ENCODE data around the gene FAM20C.

FAM20C gene

GRCh38 chr7:191981-192649, at the start of gene FAM20C:
Gene FAM20C (plus strand): TSS chr7:192571. CDS start chr7:193200, 629 bp downstream.
- DNase-seq (ENCODE audit: low read depth in 1 of 2, low spot score in 1 of 2), result peak in 1 of 2 donors; percentile 21

- no peak for DNase-seq (ENCODE audit: low read depth in 1 of 2, low spot score in 1 of 2)
Observed at GRCh38 chr7:143145-143751, 49.1 kb upstream of the FAM20C start.

GRCh38 chr7:143811-144453, 48.4 kb upstream of the FAM20C start:
- DNase-seq (ENCODE audit: low read depth in 1 of 2, low spot score in 1 of 2), result no peak

- no peak for DNase-seq (ENCODE audit: low read depth in 1 of 2, low spot score in 1 of 2)
Observed at GRCh38 chr7:144454-144826, 47.9 kb upstream of the FAM20C start.

DNA sequence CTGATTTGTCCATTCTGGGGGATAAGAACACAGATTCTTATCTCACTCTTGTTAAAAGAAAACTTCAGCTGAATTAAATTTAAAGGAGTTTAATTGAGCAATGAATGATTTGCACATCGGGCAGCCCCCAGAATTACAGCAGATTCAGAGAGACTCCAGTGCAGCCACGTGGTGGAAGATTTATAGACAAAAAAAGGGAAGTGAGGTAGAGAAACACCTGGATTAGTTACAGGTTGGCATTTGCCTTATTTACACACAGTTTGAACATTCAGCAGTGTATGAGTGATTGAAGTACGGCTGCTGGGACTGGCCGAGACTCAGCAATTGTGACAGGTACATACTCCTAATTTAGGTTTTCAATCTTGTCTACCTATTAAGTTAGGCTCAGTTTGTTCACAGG, 46.5 kb upstream of the FAM20C start:
- no peak for DNase-seq (ENCODE audit: low read depth in 1 of 2, low spot score in 1 of 2)

DNA sequence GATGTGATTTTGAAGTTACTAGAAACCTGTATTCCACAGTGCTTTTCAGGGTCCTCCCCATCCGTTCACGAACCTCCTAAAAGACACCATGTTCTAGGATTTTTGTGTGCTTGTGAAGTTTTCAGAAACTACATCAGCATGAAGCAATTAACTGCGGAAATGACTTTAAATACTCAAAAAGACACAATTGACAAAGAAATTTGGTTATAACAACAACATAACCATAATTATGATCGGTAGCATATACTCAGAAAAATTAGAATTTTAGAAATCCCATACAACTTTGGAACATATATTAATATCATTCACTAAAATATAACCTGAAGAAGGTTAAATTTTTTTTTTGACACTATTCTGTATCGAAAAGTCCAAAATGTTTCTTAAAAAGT, 43.8 kb upstream of the FAM20C start:
- no peak for DNase-seq (ENCODE audit: low read depth in 1 of 2, low spot score in 1 of 2)

DNA sequence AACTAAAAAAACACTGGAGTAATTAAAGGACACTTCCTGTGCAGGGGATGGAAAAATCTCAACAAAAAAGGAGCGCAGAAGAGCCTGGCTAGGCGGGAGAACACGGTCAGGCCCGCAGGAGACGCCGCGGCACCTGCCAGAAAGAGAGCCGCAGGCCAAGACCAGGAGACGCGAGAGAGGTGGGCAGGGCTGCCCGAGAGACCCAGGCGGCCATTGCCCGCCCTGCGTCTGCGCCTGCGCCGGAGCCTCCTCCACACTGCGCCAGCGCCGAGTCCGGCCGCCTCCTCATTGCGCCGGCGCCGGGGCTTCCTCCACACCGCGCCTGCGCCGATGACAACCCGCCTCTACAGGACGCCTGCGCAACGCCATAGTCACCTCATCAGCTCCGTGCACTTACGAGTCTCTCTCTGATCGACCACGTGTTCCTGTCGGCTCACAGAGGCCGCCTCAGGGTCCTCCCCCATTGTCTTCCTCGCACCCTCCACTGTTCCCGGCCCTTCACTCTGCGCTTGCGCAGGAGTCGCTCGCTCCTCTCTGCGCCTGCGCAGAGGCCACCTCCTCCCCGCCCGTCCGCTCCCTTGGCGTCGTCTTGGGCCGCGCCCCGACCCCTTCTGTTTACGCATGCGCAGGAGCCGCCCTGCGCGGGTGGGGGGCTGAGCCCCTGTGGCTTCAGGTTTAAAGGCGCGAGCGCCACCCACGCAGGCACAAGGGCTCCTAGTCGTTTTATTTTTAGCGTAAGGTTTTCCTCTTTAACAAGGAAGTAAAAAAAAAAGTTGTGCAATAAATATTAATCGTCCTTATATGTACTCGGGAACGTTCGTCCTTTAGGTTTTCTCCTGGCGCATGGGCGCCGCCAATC, 43.2 kb upstream of the FAM20C start:
- peak; percentile 93 to 95 for DNase-seq (ENCODE audit: low read depth in 1 of 2, low spot score in 1 of 2)

GRCh38 chr7:149791-150636, 42.4 kb upstream of the FAM20C start:
- peak; percentile 7 to 24 for DNase-seq (ENCODE audit: low read depth in 1 of 2, low spot score in 1 of 2)

DNA sequence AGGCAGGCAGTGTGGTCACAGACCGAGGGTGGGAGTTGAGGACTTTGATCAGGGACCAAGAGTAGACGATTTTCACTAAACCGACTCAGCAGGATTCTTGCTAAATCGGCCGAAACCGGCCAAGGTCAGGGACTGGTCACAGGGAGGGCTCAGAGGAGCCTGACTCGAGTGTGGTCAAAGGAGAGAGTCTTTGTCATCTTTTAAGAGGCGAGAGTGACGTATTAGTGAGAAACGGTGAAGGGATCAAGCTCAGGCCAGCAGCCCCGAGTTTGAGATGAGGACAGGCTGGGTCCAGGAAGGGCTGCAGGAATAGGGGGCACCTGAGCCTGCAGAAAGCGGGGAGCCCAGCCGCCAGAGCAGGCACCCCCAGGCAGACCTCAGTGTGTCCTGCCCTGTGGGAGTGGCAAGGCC, 41.6 kb upstream of the FAM20C start:
- DNase-seq (ENCODE audit: low read depth in 1 of 2, low spot score in 1 of 2), result no peak

DNA sequence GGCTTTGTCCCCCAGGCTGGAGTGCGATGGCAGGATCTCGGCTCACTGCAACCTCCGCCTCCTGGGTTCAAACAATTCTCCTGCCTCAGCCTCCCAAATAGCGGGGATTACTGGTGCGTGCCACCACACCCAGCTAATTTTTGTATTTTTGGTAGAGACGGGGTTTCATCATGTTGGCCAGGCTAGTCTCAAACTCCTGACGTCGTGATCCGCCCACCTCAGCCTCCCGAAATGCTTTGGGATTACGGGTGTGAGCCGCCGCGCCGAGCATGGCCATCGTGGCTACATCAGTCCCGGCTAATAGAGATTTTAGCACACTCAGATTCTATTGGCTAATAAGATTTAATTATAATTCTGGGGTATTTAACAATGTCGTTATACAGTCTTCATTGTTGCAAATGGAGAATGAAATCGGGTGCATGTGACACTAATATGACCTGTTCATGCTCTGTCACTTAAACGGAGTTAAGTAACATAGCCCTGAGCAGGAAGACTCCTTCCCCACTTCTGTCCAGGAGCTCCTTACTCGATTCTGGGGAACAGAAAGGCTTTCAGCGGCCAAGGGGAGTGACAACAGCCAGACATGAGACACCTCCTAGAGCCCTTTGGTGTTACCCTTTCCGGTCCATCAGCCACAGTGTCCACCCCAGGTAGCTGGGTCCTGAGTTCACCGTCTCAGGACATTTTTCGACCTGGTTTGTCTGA, 40.9 kb upstream of the FAM20C start:
- no peak for DNase-seq (ENCODE audit: low read depth in 1 of 2, low spot score in 1 of 2)

GRCh38 chr7:152702-153391, 39.5 kb upstream of the FAM20C start:
- no peak for DNase-seq (ENCODE audit: low read depth in 1 of 2, low spot score in 1 of 2)

DNA sequence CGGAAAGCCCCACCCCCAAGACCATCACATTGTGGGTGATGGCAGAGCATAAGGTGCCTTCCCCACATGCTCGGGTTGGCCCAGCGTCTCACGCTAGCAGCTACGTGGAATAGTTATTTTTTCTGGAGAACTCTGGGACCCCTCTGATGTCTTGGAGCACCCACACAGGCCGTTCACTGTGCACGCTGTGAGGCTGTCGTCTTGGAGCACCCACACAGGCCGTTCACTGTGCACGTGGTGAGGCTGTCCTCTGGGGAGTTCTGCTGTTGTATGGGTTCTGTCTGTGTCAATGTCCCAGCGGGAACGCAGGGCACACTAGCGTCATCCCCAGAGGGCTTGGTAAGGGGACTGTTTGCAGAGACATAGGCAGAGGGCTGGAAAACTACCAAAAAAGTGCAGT, 38.8 kb upstream of the FAM20C start:
- DNase-seq (ENCODE audit: low read depth in 1 of 2, low spot score in 1 of 2), result no peak

- no peak for DNase-seq (ENCODE audit: low read depth in 1 of 2, low spot score in 1 of 2)
Observed at GRCh38 chr7:154096-154799, 38.1 kb upstream of the FAM20C start.

- DNase-seq (ENCODE audit: low read depth in 1 of 2, low spot score in 1 of 2), result no peak
Observed at GRCh38 chr7:155469-155900, 36.9 kb upstream of the FAM20C start.

DNA sequence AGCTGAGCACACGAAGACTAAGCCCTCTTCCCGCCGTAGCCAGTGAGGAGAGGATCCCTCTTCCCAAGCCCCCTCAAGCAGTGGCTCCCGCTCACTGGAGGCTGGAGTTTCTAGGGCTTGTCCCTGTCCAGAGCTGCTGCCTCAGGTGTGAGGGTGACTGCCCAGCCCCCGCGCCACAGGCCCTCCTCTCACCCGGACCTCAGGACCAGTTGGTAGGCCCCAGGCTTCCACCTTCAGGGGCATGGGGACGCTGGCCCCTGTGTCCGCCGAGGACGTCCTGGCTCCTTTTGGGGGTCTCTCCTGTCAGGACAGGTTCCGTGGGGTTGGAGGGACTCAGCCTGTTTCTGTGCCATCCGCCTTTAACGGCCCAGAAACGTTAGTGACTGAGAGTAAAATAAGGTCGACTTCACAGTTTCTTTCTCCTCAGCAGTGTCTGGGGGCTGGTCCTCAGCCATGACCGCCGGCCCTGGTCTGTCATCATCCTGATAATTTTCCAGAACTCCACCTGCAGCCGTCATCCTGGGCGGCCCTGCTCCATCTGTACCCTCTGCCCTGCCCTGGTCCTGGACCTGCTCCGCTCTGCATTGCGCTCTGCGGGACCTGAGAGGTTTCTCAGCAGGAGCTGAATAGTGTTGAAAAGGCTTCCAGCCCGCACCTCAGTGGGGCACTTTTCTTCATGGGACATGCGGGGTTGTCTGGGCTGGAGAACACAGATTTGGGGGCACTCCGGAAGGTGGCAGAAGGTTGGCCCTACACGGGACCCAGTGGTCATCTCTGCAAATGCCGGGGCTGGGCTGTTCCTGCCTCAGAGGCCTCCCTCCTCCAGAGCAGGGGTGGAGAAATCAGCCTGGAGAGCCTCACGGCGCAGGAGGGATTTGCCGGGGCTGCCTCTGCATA, 36.0 kb upstream of the FAM20C start:
- DNase-seq (ENCODE audit: low read depth in 1 of 2, low spot score in 1 of 2), result no peak

DNA sequence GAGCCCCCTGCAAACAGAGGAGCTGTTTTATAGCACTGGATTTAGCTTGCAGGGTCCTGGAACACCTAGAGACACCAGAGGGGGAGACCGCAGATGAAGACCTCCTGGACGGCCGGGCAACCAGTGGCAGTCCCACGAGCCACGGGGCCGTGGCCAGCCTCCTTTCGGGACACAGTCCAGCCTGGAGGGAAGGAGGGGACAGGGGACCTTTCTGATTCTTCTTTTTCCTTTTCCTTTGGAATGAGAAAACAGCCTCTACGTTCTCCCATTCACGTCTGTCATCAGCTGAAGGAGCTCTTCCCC, 35.4 kb upstream of the FAM20C start:
- no peak for DNase-seq (ENCODE audit: low read depth in 1 of 2, low spot score in 1 of 2)

- no peak for DNase-seq (ENCODE audit: low read depth in 1 of 2, low spot score in 1 of 2)
Observed at GRCh38 chr7:157771-158625, 34.4 kb upstream of the FAM20C start.
